Measurements from ENCODE around the gene HES5.

HES5 gene

DNA sequence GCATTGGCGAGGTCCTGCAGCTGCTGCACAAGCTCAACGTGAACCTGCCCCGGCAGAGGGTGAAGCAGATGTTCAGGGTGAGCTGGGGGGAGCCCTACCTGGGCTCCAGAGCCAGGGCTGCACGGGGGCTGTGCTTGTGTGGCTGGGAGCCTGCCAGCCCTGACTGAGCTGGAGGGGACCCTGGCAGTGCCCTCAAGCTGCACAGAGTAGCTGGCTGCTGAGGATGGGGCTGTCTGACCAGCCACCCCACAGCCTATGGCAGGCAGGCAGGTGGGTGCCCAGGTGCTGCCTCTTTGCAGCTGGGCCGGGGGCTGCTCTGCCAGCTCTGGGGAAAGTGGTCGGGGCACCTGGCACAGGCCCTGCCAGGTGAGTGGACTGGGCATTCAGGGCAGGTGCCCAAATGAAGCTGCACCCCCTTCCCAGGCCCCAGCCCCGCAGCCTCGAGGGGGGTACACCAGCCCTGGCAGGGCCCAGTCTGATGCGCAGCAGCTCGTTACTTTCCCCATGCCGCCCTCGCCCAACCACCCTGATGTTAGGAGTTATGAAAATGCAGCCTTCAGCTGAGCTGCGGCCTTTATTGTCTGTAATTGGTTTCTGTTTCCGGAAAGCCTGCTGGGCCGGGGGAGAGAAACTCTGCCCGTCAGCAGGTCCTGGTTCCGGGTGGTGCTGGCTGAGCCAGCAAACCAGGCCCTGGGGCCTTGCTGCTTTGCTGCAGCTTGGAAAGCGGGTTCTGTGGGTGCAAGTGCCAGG, 49.7 kb downstream of the HES5 start:
- no peak for DNase-seq (ENCODE audit: low read depth)
- no peak overlapping the region for H3K4me3 ChIP-seq (ENCODE audit: control insufficient read depth, low read depth, low read length)
- TF ChIP-seq, protein P1, sequence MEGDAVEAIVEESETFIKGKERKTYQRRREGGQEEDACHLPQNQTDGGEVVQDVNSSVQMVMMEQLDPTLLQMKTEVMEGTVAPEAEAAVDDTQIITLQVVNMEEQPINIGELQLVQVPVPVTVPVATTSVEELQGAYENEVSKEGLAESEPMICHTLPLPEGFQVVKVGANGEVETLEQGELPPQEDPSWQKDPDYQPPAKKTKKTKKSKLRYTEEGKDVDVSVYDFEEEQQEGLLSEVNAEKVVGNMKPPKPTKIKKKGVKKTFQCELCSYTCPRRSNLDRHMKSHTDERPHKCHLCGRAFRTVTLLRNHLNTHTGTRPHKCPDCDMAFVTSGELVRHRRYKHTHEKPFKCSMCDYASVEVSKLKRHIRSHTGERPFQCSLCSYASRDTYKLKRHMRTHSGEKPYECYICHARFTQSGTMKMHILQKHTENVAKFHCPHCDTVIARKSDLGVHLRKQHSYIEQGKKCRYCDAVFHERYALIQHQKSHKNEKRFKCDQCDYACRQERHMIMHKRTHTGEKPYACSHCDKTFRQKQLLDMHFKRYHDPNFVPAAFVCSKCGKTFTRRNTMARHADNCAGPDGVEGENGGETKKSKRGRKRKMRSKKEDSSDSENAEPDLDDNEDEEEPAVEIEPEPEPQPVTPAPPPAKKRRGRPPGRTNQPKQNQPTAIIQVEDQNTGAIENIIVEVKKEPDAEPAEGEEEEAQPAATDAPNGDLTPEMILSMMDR (IDR thresholded peaks at IDR 0.05; ENCODE audit: control insufficient read depth, insufficient read depth, low read depth, low read length, missing control alignments) = no peak

DNA sequence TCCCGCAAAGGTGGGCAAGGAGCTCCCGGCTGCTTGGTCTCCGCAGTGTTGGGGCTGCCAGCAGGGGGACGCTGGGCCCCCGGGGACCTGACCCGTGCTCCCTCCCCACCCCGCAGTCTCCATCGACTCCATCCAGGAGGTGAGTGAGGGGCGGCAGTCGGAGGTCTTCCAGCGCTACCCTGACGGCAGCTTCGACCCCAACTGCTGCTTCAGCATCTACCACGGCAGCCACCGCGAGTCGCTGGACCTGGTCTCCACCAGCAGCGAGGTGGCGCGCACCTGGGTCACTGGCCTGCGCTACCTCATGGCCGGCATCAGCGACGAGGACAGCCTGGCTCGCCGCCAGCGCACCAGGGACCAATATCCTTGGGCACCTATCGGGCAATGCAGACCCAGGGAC, 50.4 kb downstream of the HES5 start:
- TF ChIP-seq, protein P1 (IDR thresholded peaks at IDR 0.05; ENCODE audit: control insufficient read depth, insufficient read depth, low read depth, low read length, missing control alignments) = no peak
- no peak overlapping the region for H3K4me3 ChIP-seq (ENCODE audit: control insufficient read depth, low read depth, low read length)
- no peak for DNase-seq (ENCODE audit: low read depth)

DNA sequence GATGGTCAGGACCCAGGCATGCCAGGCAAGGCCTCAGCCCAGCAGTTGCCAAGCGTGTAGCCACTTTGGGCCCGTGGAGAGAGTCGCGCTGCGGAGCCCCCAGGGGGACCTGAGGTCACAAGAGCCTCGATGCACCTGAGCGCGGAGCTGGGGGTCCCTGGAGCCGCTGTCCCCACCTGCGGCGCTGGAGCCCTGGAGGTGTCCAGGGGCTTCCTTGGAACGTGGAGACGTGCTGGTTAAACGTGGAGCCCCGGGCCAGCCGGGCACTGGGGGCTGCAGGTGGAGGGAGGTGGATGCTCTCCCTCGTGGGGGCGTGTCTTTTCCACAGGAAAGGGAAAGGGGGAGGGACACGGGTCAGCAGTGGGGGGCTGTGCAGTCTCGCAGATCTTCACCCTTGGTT, 50.9 kb downstream of the HES5 start:
- TF ChIP-seq, protein P1 (IDR thresholded peaks at IDR 0.05; ENCODE audit: control insufficient read depth, insufficient read depth, low read depth, low read length, missing control alignments) = no peak
- no peak overlapping the region for H3K4me3 ChIP-seq (ENCODE audit: control insufficient read depth, low read depth, low read length)
- no peak for DNase-seq (ENCODE audit: low read depth)

Data from AG09309 (cell line).